ENCODE measurements around the gene GPRC5B.

Gene GPRC5B

GRCh38 chr16:19884611-19885450, at the start of gene GPRC5B:
GPRC5B (minus strand) TSS chr16:19884848; CDS start chr16:19872845, 12,003 bp downstream.
- DNase-seq (ENCODE audit: low read depth): no peak

- DNase-seq (ENCODE audit: low read depth): no peak
Observed at GRCh38 chr16:19933740-19934139, 49.1 kb upstream of the GPRC5B start.

GRCh38 chr16:19929062-19929511, 44.4 kb upstream of the GPRC5B start:
- DNase-seq (ENCODE audit: low read depth): no peak

- DNase-seq (ENCODE audit: low read depth): no peak
Observed at GRCh38 chr16:19928432-19928831, 43.8 kb upstream of the GPRC5B start.

- no peak for DNase-seq (ENCODE audit: low read depth)
Observed at GRCh38 chr16:19926449-19927390, 42.1 kb upstream of the GPRC5B start.

- no peak for DNase-seq (ENCODE audit: low read depth)
Observed at GRCh38 chr16:19923396-19923795, 38.7 kb upstream of the GPRC5B start.

- no peak for DNase-seq (ENCODE audit: low read depth)
Observed at GRCh38 chr16:19919142-19919541, 34.5 kb upstream of the GPRC5B start.

GRCh38 chr16:19916064-19916463, 31.4 kb upstream of the GPRC5B start:
- DNase-seq (ENCODE audit: low read depth): no peak

- no peak for DNase-seq (ENCODE audit: low read depth)
Observed at GRCh38 chr16:19914877-19915276, 30.2 kb upstream of the GPRC5B start.

GRCh38 chr16:19913340-19913645, 28.6 kb upstream of the GPRC5B start:
- no peak for DNase-seq (ENCODE audit: low read depth)

GRCh38 chr16:19912455-19913339, 28.0 kb upstream of the GPRC5B start:
- no peak for DNase-seq (ENCODE audit: low read depth)

GRCh38 chr16:19911747-19912454, 27.3 kb upstream of the GPRC5B start:
- DNase-seq (ENCODE audit: low read depth): no peak

GRCh38 chr16:19911204-19911603, 26.6 kb upstream of the GPRC5B start:
- DNase-seq (ENCODE audit: low read depth): no peak

GRCh38 chr16:19909750-19910322, 25.2 kb upstream of the GPRC5B start:
- no peak for DNase-seq (ENCODE audit: low read depth)

- DNase-seq (ENCODE audit: low read depth): no peak
Observed at GRCh38 chr16:19908921-19909320, 24.3 kb upstream of the GPRC5B start.

- DNase-seq (ENCODE audit: low read depth): peak; percentile 47
Observed at GRCh38 chr16:19907161-19907992, 22.7 kb upstream of the GPRC5B start.

GRCh38 chr16:19901164-19901563, 16.5 kb upstream of the GPRC5B start:
- DNase-seq (ENCODE audit: low read depth): no peak

- DNase-seq (ENCODE audit: low read depth): no peak
Observed at GRCh38 chr16:19899605-19899955, 14.9 kb upstream of the GPRC5B start.

GRCh38 chr16:19898924-19899604, 14.4 kb upstream of the GPRC5B start:
- no peak for DNase-seq (ENCODE audit: low read depth)

GRCh38 chr16:19898166-19898565, 13.5 kb upstream of the GPRC5B start:
- DNase-seq (ENCODE audit: low read depth): no peak
